Testis (tissue), 2 donors: Measurements from ENCODE around the gene SND1.

Experiments used
- CTCF ChIP-seq, 3 experiments: fragments of 450-650 bp in 2 of 3; fragments of 200-600 bp in 1 of 3; sonication (generic) in 1 of 3; IDR thresholded peaks; one replicate each; pipeline ENCODE4 v1.5.1; 2016 to 2019; ENCODE audit warnings: antibody characterized with exemption in 3 of 3, mild to moderate bottlenecking in 2 of 3, moderate library complexity in 1 of 3
- POLR2A ChIP-seq: fragments of 450-650 bp; IDR thresholded peaks from one replicate; pipeline ENCODE4 v1.6.1; 2017; ENCODE audit warnings: antibody characterized with exemption, mild to moderate bottlenecking, moderate library complexity

GRCh38 chr7:127976056-127976737 lies 324.2 kb downstream of the SND1 start:
- no peak for TF ChIP-seq CTCF (IDR thresholded peaks at IDR 0.05)
- TF ChIP-seq POLR2A, result no peak
